GM21423 (cell line): ENCODE measurements around the gene DEFB123.

ENCODE experiments used
- ATAC-seq: cut with Tn5 transposase; IDR thresholded peaks from one replicate; pipeline ENCODE4 v1.9.1; 2021; ENCODE audit warnings: mild to moderate bottlenecking, moderate library complexity; ENCODE audit not compliant: unreplicated experiment

Gene DEFB123

GRCh38 chr20:31473331-31474096 lies 33.1 kb downstream of the DEFB123 start:
- no peak for ATAC-seq

DNA sequence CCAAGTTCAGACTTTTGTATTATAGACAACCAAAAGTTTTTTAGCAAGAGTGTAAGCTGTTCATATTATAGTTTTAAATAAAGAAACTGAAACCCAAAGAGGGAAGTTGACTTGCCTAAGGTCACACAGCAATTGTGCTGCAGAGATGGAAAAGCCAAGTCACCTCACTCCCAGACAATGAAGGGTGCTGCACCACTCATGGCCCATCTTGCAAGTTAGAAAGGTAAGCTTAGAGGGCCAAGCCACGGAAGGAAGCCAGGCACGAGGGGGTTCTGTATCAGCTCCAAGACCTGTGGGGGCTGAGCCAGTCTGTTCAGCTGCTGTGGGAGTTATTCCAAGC lies 33.6 kb downstream of the DEFB123 start:
- ATAC-seq = no peak

DNA sequence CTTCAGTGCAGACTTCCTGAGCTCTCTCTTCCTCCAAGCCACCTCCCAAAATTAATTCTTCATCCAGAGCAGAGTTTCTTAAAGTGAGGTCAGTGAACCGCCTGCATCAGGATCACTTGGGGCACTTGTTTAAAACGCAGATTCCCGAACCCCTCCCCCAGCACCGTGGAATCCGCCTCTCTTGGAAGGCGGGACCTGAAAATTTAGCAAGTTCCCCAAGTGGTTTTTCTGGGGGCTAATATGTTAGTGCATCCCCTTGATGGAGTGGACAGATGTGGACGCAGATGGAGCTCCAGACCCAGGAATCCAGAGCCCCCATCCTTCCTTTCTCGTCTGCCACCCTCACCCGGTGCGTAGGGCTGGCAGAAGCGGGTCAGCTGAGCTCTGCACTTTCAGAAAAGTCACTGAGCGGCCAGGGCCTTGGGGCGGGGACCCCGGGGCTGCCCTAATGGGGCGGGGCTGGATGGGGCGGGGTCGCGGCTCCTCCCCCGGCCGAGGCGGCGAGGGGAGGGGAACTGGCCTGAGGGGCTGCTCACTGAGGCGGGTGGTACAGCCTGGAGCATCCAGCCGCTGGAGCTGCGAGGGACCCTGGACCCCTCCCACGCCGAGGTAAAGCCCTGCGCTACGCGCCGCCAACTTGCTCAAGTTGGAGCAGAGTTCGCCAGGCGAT lies 34.5 kb downstream of the DEFB123 start, which contains the start of the genes DEFB124 and REM1:
DEFB124 (minus strand) TSS at position 370 of the 670 bp plus-strand sequence. CDS start 2,114 bp downstream, outside the sequence.
REM1 (plus strand) TSS at position 531 of the 670 bp plus-strand sequence. CDS start 1,158 bp downstream, outside the sequence.
- no peak for ATAC-seq

DNA sequence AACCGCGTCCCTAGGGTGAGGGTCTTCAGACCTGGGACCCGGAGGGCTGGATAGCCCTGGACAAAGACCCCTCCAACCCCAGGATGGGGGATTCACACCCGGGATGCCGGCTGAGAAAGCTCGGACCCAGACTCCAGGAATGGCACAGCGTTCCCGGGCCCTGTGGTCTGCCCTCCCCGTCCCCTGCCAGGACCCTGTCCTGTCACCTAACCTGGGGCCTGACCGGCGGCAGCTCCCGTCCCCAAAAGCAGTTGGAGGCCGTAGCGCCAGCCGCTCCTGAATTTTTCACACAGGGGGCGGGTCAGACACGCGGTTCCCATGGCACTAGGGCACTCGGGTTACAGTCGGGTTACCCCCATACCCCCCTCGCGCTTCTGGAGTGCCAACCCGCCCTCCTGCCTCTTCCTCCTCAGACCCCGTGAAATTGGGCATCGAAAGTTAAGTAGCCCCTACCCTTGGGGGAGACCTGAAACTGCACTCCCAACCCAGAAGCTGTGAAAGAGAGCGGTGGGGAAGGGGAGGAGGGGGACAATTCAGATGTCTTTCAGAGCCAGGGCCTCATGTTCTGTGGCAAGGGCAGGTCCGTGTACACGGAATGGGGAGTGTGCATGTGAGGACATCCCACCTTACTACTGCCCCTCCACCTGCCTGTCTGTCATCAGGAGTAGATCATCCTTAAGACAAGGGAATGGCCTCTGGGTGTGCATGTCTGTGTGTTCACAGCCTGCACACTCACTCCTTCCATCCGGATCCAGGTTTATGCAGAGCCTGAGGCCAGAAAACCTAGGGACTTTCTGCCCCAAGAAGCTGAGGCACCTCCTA lies 35.3 kb downstream of the DEFB123 start:
- no peak for ATAC-seq

- ATAC-seq = no peak
Observed at GRCh38 chr20:31476294-31476585, 35.8 kb downstream of the DEFB123 start.

DNA sequence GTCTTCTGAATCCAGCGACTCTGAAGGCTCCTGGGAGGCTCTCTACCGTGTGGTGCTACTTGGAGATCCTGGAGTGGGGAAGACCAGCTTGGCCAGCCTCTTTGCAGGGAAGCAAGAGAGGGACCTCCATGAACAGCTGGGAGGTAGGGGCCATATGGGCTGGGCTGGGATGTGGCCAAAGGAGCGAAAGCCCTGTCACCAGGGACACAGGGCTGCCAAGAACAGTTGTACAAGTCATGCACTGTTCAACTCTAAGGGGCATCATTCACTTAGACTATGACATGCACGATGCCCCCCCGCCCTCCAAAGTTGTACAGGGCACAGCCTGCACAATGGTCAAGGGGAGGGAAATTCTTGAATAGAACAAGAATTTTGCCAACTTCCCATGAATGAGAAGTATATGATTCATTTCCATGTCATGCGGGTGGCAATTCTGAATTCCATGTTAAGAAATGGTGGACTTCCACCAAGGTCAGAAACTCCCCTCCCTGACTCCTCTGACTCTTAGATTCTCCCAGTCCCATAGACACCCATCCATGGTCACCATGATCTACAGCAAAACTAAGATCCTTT lies 36.3 kb downstream of the DEFB123 start:
- no peak for ATAC-seq

DNA sequence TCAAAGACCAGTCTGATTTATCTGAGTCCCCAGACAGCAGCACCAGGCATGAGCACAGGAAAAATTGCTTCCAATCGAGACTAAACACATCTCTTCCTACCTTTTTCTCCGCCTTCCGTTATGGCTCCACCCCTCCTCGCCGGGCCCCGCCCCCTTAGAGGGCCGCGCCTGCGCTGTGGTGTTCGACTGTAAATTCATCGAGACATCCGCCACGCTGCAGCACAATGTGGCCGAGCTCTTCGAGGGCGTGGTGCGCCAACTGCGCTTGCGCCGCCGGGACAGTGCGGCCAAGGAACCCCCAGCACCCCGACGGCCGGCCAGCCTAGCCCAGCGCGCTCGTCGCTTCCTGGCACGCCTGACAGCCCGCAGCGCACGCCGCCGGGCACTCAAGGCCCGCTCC lies 43.6 kb downstream of the DEFB123 start:
- no peak for ATAC-seq

GRCh38 chr20:31485450-31486339 lies 45.3 kb downstream of the DEFB123 start:
- no peak for ATAC-seq

DNA sequence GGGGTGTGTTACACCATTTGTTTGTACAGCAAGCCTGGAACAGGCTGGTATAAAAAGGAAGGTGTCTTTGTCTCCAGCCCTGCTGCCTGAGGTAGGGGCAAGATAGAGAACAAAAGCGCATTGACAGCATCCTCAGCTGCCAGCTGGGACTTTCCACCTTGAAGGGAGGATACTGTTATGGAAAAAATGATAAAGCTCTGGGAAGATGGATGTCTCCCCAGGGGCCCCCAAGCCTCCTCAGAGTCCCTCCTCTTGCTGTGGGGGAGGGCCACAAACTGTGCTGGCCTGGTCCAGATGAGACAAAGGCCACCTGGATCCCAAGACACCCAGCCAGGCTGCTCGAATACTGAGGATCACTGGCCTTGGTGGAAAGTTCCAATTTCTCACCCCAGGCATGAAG lies 47.7 kb downstream of the DEFB123 start:
- no peak for ATAC-seq

DNA sequence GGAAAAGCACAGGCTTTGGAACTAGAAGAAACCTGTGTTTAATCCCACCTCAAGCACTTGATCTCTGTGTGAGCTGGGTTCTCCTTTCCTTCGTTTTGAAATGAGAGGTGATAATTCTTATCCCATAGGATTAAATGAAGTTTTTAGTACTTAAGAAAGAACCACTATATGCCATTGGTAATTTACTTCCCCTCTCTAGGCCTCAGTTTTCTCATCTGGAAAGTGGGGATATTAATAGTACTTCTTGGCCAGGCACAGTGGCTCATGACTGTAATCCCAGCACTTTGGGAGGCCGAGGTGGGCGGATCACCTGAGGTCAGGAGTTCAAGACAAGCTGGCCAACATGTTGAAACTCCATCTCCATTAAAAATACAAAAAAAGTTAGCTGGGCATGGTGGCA lies 48.7 kb downstream of the DEFB123 start:
- no peak for ATAC-seq

DNA sequence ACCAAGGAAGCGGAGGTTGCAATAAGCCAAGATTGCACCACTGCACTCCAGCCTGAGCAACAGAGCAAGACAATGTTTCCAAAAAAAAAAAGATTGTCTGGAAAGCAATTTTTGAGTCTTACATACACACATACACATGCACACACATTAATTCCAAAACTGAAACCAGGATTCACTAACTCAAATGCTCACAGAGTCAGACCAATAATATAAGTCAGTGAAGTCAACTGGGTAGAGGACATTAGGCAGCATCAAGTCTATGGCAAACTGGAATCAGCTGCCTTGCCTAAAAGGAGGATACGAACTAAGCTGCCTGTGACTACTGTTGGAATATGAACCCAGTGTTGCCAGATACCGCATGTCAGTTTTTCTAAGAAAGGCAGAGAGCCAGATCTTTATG lies 50.3 kb downstream of the DEFB123 start:
- no peak for ATAC-seq

DNA sequence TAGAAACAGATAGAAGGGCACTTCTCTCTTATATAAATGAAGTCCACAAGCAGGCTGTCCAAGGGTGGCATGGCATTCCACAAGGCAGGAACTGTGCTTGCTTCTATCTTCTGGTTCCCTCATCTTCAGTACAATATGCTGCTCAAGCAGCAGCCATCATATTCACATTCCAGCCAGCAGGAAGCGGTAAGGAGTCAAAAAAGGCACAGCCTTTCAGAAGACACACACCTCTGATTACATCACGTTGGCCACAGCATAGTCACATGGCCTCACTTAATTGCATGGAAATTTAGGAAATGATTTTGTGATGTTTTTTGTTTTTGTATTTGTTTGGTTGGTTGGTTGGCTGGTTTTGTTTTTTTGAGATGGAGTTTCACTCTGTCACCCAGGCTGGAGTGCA lies 53.7 kb downstream of the DEFB123 start:
- no peak for ATAC-seq

GRCh38 chr20:31496761-31497295 lies 56.4 kb downstream of the DEFB123 start:
- no peak for ATAC-seq

GRCh38 chr20:31497838-31498540 lies 57.6 kb downstream of the DEFB123 start:
- no peak for ATAC-seq
